Liver (tissue), 9 donors: Measurements from ENCODE around the gene GIPR. TPM values are rescaled to one million over a fixed set of nuclear protein-coding genes. Genes with fewer than 3 reads are reported as not detected.

Source experiments
- DNase-seq: peaks from one replicate; pipeline ENCODE4 v3.0.0-alpha.2; 2017; ENCODE audit warnings: low spot score
- H3K27ac ChIP-seq, 2 donors: one replicate each; pipeline ENCODE4 v1.7.0; 2013; ENCODE audit warnings: inconsistent platforms in 2 of 2, low read length in 2 of 2, control low read depth in 1 of 2, low read depth in 1 of 2, mild to moderate bottlenecking in 1 of 2
- H3K27me3 ChIP-seq, 4 donors: one replicate each; pipeline versions ENCODE4 v1.6.1 to v1.7.0; 2013; ENCODE audit warnings: low read length in 3 of 4, inconsistent platforms in 1 of 4, mild to moderate bottlenecking in 1 of 4, moderate library complexity in 1 of 4; ENCODE audit not compliant: control insufficient read depth in 4 of 4, insufficient read depth in 4 of 4
- H3K36me3 ChIP-seq, 4 donors: one replicate each; pipeline versions ENCODE4 v1.6.1 to v1.7.0; 2013; ENCODE audit warnings: low read length in 3 of 4, mild to moderate bottlenecking in 3 of 4, low read depth in 1 of 4, moderate library complexity in 1 of 4; ENCODE audit not compliant: control insufficient read depth in 4 of 4, insufficient read depth in 3 of 4
- H3K4me1 ChIP-seq, 4 donors: one replicate each; pipeline versions ENCODE4 v1.6.1 to v1.7.0; 2013; ENCODE audit warnings: low read length in 3 of 4, mild to moderate bottlenecking in 3 of 4, moderate library complexity in 1 of 4; ENCODE audit not compliant: control insufficient read depth in 4 of 4, insufficient read depth in 4 of 4
- H3K4me3 ChIP-seq, 3 donors: one replicate each; pipeline versions ENCODE4 v1.6.1 to v1.7.0; 2013; ENCODE audit warnings: low read length in 3 of 3, control low read depth in 1 of 3, low read depth in 1 of 3, mild to moderate bottlenecking in 1 of 3
- H3K9ac ChIP-seq, 2 donors: one replicate each; pipeline ENCODE4 v1.7.0; 2013; ENCODE audit warnings: low read length in 2 of 2, mild to moderate bottlenecking in 2 of 2, moderate library complexity in 2 of 2, control low read depth in 1 of 2, low read depth in 1 of 2
- H3K9me3 ChIP-seq, 4 donors: one replicate each; pipeline versions ENCODE4 v1.6.1 to v1.7.0; 2013; ENCODE audit warnings: low read length in 3 of 4; ENCODE audit not compliant: control insufficient read depth in 4 of 4
- EGR1 ChIP-seq, 2 donors: IDR thresholded peaks; 2 replicates each; pipeline ENCODE4 v1.6.1; 2016 to 2018; ENCODE audit warnings: antibody characterized with exemption in 2 of 2, low read depth in 2 of 2
- FOXA2 ChIP-seq: IDR thresholded peaks from 2 replicates; pipeline ENCODE4 v1.6.1; 2016; ENCODE audit warnings: antibody characterized with exemption
- GABPA ChIP-seq, 2 donors: IDR thresholded peaks in 1 of 2; conservative IDR thresholded peaks in 1 of 2; 2 replicates each; pipeline ENCODE4 v1.6.1; 2016; ENCODE audit warnings: antibody characterized with exemption in 2 of 2, mild to moderate bottlenecking in 1 of 2, moderate library complexity in 1 of 2
- MAX ChIP-seq: IDR thresholded peaks from 2 replicates; pipeline ENCODE4 v1.6.1; 2016; ENCODE audit warnings: antibody characterized with exemption
- REST ChIP-seq: IDR thresholded peaks from 2 replicates; pipeline ENCODE4 v1.6.1; 2016; ENCODE audit warnings: antibody characterized with exemption, mild to moderate bottlenecking
- RXRA ChIP-seq, 2 donors: IDR thresholded peaks; 2 replicates each; pipeline ENCODE4 v1.6.1; 2017 to 2018; ENCODE audit warnings: antibody characterized with exemption in 2 of 2, mild to moderate bottlenecking in 1 of 2
- TAF1 ChIP-seq: conservative IDR thresholded peaks from 2 replicates; pipeline ENCODE4 v1.6.1; 2016; ENCODE audit warnings: antibody characterized with exemption, mild to moderate bottlenecking
- YY1 ChIP-seq: IDR thresholded peaks from 2 replicates; pipeline ENCODE4 v1.6.1; 2016; ENCODE audit warnings: antibody characterized with exemption, mild to moderate bottlenecking
- ZBTB33 ChIP-seq: IDR thresholded peaks from 2 replicates; pipeline ENCODE4 v1.6.1; 2016; ENCODE audit warnings: antibody characterized with exemption
- WGBS: extraction: QIAGEN DNeasy Blood & Tissue Kit; methylation state at CpG from one replicate; pipeline ENCODE4 v1.1.7; 2013; 5-methylcytosine and 5-hydroxymethylcytosine counted together
- polyA plus RNA-seq, 2 donors: library from polyadenylated mRNA; stranded (reverse) in 1 of 2; unstranded in 1 of 2; fragments of 200-250 nt in 1 of 2; fragments of >200 nt in 1 of 2; fragmentation: Nextera tagmentation in 1 of 2; extraction: Ambion mirVana in 1 of 2; gene quantifications; one replicate each; pipeline versions ENCODE4 v1.2.1 to v1.2.3, GENCODE V29; 2013 to 2015
- total RNA-seq, 2 donors: library from RNA; depleted of rRNA; stranded (reverse); fragments of >200 nt; gene quantifications; one replicate each; pipeline ENCODE4 v1.2.3, GENCODE V29; 2014
- donor health status: healthy.
- donor health status: healthy.
- donor health status: healthy.
- donor health status: healthy.
- donor health status: healthy.

Gene GIPR
- total and polyA plus RNA-seq, 4 donors, result 0.05 to 0.50 (median 0.07) TPM

- Histone ChIP-seq H3K4me3 (peak within 1 kb of the TSS; percentile 51 to 78 (median 72)), H3K27ac (no peak within 1 kb of the TSS), H3K9ac (peak within 1 kb of the TSS in 1 of 2 donors; percentile 69), H3K9me3 (no peaks in the 10 kb centered on the region), H3K4me1 (peaks cover 8 to 42% (median 29%) of the 10 kb centered on the region in 4 donors), H3K36me3 (no peaks in the 10 kb centered on the region), H3K27me3 (no peaks in the 10 kb centered on the region)
- TF ChIP-seq GABPA (IDR thresholded peaks at IDR 0.05 in 1 of 2, conservative IDR thresholded peaks at IDR 0.05 in 1 of 2) (no peak), YY1 (peak; percentile 43)
- 7% methylated on average over 52 of the region's 52 CpGs for WGBS
- peak; percentile 44 for DNase-seq
Measured at GRCh38 chr19:45638930-45639729, 28.9 kb upstream of the GIPR start, which contains the start of gene EML2. Gene EML2, minus strand, starts transcription at chr19:45639397. Its CDS starts 21 bp downstream, at chr19:45639376.

- TF ChIP-seq GABPA (IDR thresholded peaks at IDR 0.05 in 1 of 2, conservative IDR thresholded peaks at IDR 0.05 in 1 of 2) (no peak), YY1 (no peak), FOXA2 (no peak), TAF1 (no peak), REST (no peak), ZBTB33 (no peak), EGR1 (IDR thresholded peaks at IDR 0.05; ENCODE audit: low read depth in 2 of 2) (no peak), RXRA (IDR thresholded peaks at IDR 0.05) (no peak), MAX (no peak)
- Histone ChIP-seq H3K27me3 (no peaks in the 10 kb centered on the region), H3K36me3 (no peaks in the 10 kb centered on the region), H3K9me3 (no peaks in the 10 kb centered on the region), H3K4me1 (peaks cover 8 to 42% (median 29%) of the 10 kb centered on the region in 4 donors), H3K27ac (peak overlapping the region; percentile 71 to 76), H3K9ac (no peak overlapping the region), H3K4me3 (no peak overlapping the region)
- no peak for DNase-seq
- 48% methylated on average over 17 of the region's 17 CpGs for WGBS
Measured at GRCh38 chr19:45640849-45641273, 27.2 kb upstream of the GIPR start.
